ENCODE results near the gene FBXW8.

Gene FBXW8

GRCh38 chr12:116890330-116890729 lies 20.4 kb upstream of the FBXW8 start:
- H3K27ac ChIP-seq, result no peak overlapping the region
- no peak for TF ChIP-seq ZFX (IDR thresholded peaks at IDR 0.05)
- TF ChIP-seq, protein P1, sequence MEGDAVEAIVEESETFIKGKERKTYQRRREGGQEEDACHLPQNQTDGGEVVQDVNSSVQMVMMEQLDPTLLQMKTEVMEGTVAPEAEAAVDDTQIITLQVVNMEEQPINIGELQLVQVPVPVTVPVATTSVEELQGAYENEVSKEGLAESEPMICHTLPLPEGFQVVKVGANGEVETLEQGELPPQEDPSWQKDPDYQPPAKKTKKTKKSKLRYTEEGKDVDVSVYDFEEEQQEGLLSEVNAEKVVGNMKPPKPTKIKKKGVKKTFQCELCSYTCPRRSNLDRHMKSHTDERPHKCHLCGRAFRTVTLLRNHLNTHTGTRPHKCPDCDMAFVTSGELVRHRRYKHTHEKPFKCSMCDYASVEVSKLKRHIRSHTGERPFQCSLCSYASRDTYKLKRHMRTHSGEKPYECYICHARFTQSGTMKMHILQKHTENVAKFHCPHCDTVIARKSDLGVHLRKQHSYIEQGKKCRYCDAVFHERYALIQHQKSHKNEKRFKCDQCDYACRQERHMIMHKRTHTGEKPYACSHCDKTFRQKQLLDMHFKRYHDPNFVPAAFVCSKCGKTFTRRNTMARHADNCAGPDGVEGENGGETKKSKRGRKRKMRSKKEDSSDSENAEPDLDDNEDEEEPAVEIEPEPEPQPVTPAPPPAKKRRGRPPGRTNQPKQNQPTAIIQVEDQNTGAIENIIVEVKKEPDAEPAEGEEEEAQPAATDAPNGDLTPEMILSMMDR (conservative IDR thresholded peaks at IDR 0.05), result no peak

DNA sequence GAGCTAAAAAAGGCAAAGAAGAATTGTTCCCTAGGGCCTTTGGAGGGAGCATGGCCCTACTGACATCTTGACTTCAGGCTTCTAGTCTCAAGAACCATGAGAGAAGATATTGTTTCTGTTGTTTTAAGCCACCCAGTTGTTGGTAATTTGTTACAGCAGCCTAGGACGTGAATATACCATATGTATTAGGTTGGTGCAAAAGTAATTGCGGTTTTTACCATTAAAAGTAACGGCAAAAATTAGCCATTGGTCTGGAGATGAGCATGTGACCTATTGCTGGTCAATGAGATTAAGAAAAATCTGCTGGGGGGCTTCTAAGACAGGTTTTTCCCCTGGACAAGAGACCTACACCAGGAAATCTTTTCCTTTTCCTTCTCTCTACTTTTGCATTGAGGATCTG lies 19.7 kb upstream of the FBXW8 start:
- TF ChIP-seq, protein P1 (conservative IDR thresholded peaks at IDR 0.05), result no peak
- TF ChIP-seq ZFX (IDR thresholded peaks at IDR 0.05), result no peak
- H3K27ac ChIP-seq, result no peak overlapping the region

- TF ChIP-seq, protein P1 (conservative IDR thresholded peaks at IDR 0.05), result no peak
- no peak for TF ChIP-seq ZFX (IDR thresholded peaks at IDR 0.05)
These were observed 18.2 kb upstream of the FBXW8 start for GRCh38 chr12:116892349-116893140.

GRCh38 chr12:116894913-116895312 lies 15.8 kb upstream of the FBXW8 start:
- TF ChIP-seq ZFX (IDR thresholded peaks at IDR 0.05), result no peak
- TF ChIP-seq, protein P1 (conservative IDR thresholded peaks at IDR 0.05), result no peak
- no peak overlapping the region for H3K27ac ChIP-seq

More at GRCh38 chr12:116892349-116893140, 18.2 kb upstream of the FBXW8 start:
- H3K27ac ChIP-seq, result no peak overlapping the region

GRCh38 chr12:116896411-116896924 lies 14.3 kb upstream of the FBXW8 start:
- H3K27ac ChIP-seq, result no peak overlapping the region
- no peak for TF ChIP-seq ZFX (IDR thresholded peaks at IDR 0.05)
- TF ChIP-seq, protein P1 (conservative IDR thresholded peaks at IDR 0.05), result no peak

DNA sequence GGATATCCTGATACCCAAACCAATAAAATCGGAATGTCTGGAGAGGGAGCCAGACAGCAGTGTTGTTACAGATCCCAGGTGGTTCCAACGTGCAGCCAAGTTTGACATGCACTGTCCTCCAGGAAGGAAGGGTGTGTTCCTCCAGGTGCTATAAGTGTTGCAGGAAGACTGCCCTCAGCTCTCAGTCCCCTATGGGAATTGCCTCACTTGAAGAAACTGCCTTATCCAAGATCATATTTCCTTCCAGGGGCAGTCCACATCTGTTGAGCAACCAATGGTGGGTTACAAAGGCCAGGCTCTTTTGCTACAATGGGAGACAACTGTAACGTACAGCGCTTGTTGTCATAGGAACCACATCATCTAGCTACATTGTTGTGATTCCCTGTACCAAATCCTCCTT lies 13.3 kb upstream of the FBXW8 start:
- TF ChIP-seq, protein P1 (conservative IDR thresholded peaks at IDR 0.05), result no peak
- no peak for TF ChIP-seq ZFX (IDR thresholded peaks at IDR 0.05)
- no peak overlapping the region for H3K27ac ChIP-seq

GRCh38 chr12:116898669-116899068 lies 12.1 kb upstream of the FBXW8 start:
- TF ChIP-seq ZFX (IDR thresholded peaks at IDR 0.05), result no peak
- TF ChIP-seq, protein P1 (conservative IDR thresholded peaks at IDR 0.05), result no peak
- no peak overlapping the region for H3K27ac ChIP-seq
